ENCODE results near the gene LDB1.
A peak's percentile ranks its signal among the peaks of the same experiment; 100 is the strongest.

DNA sequence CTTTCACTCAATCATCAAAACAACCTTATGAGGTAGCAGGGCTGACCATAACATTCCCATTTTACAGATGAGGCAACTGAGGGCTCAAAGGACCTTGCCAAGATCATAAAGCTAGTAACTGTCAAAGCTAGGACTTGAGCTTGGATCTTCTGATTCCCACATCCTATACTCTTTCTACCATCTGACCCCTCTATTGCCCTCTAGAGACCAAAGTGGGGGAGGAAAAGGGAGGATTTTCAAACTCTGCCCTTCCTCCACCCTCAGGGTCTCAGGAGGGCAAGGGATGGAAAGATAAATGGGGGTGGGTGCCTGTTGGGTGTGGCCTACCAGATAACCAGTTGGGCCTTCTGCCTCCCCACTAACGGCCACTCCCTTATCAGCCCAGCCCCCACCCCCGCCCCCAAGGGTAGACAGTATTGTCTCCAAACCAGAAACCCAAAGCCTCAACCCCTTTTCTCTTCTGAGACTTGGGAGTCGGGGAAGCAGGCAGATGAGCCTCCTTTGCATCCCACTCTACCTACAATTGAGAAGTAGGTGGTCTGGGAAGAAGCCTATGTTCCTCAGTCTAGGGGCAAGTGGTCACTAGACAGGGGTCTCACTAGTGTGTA, 7.9 kb downstream of the LDB1 start:
- peak; percentile 94 for TF ChIP-seq POLR2A (IDR thresholded peaks at IDR 0.05; ENCODE audit: low read length)
- TF ChIP-seq GATA1 (IDR thresholded peaks at IDR 0.05; ENCODE audit: low read depth, low read length): peak; percentile 78
